WTC11 (cell line): ENCODE measurements around the gene MLPH. TPM values are rescaled to one million over a fixed set of nuclear protein-coding genes. Genes with fewer than 3 reads are reported as not detected.

Experiments used
- ATAC-seq: fragments of 200-7000 bp; cut with Tn5 transposase; 2 replicates; pipeline ENCODE4 v1.10.0; 2021; ENCODE audit warnings: mild to moderate bottlenecking, moderate library complexity
- CTCF ChIA-PET: fragments of 300-600 bp; sonication (Branson Sonifier 250); formaldehyde crosslinking; loops from one replicate; lab custom pipeline; 2021; ENCODE audit warnings: antibody characterized with exemption; lab: Charles Lee
- POLR2A ChIA-PET: fragments of 350-600 bp; sonication (Branson Sonifier 250); formaldehyde crosslinking; loops from one replicate; lab custom pipeline; 2021; ENCODE audit warnings: antibody characterized with exemption; lab: Charles Lee
- DNase-seq: peaks from one replicate; pipeline ENCODE4 v3.0.0; 2021; ENCODE audit warnings: low spot score
- H3K27ac Mint-ChIP-seq: 2 replicates; pipeline ENCODE4 v1.8.0; 2021; ENCODE audit warnings: mixed read lengths
- H3K27me3 Mint-ChIP-seq: 2 replicates; pipeline ENCODE4 v1.8.0; 2021; ENCODE audit warnings: low read depth, mild to moderate bottlenecking, moderate library complexity, mixed read lengths
- H3K36me3 Mint-ChIP-seq: 2 replicates; pipeline ENCODE4 v1.8.0; 2021; ENCODE audit warnings: mixed read lengths
- H3K4me1 Mint-ChIP-seq: 2 replicates; pipeline ENCODE4 v1.8.0; 2022; ENCODE audit warnings: mixed read lengths
- H3K4me3 Mint-ChIP-seq: 2 replicates; pipeline ENCODE4 v1.8.0; 2021; ENCODE audit warnings: mild to moderate bottlenecking, moderate library complexity, mixed read lengths
- H3K9me3 Mint-ChIP-seq: 2 replicates; pipeline ENCODE4 v1.8.0; 2021; ENCODE audit warnings: mixed read lengths
- E2F1 ChIP-seq: sonication (generic); formaldehyde crosslinking; IDR thresholded peaks from 2 replicates; pipeline ENCODE4 v1.8.0; 2022; ENCODE audit warnings: mild to moderate bottlenecking, missing genetic modification reagents
- ETV6 ChIP-seq: sonication (generic); formaldehyde crosslinking; IDR thresholded peaks from 2 replicates; pipeline ENCODE4 v1.8.1; 2022; ENCODE audit warnings: mild to moderate bottlenecking, missing genetic modification reagents
- GABPB1 ChIP-seq: sonication (generic); formaldehyde crosslinking; IDR thresholded peaks from 2 replicates; pipeline ENCODE4 v1.8.1; 2023; ENCODE audit warnings: mild to moderate bottlenecking, missing genetic modification reagents
- IRF2 ChIP-seq: sonication (generic); formaldehyde crosslinking; IDR thresholded peaks from 2 replicates; pipeline ENCODE4 v1.8.0; 2022; ENCODE audit warnings: low read depth, missing genetic modification reagents, borderline replicate concordance
- JAZF1 ChIP-seq: fragments of 250-450 bp; sonication (Bioruptor Pico); IDR thresholded peaks from 2 replicates; pipeline ENCODE4 v1.9.0; 2021; ENCODE audit warnings: moderate library complexity, mild to moderate bottlenecking, inconsistent platforms
- MYBL2 ChIP-seq: sonication (generic); formaldehyde crosslinking; IDR thresholded peaks from 2 replicates; pipeline ENCODE4 v1.8.1; 2023; ENCODE audit warnings: mild to moderate bottlenecking, moderate library complexity, missing genetic modification reagents
- TCF7 ChIP-seq: sonication (generic); formaldehyde crosslinking; IDR thresholded peaks from 2 replicates; pipeline ENCODE4 v1.8.0; 2022; ENCODE audit warnings: mild to moderate bottlenecking, low read depth, missing genetic modification reagents, moderate library complexity
- ZNF138 ChIP-seq: sonication (generic); formaldehyde crosslinking; conservative IDR thresholded peaks from 2 replicates; pipeline ENCODE4 v1.8.1; 2022; ENCODE audit warnings: mild to moderate bottlenecking, moderate library complexity, missing genetic modification reagents
- ZNF423 ChIP-seq: fragments of 250-450 bp; sonication (Bioruptor Pico); IDR thresholded peaks from 2 replicates; pipeline ENCODE4 v2.1.2; 2022; ENCODE audit warnings: mild to moderate bottlenecking, moderate library complexity
- total RNA-seq: library from RNA; stranded (reverse); gene quantifications from 3 replicates; pipeline ENCODE4 v1.2.3, GENCODE V29; 2021
- TF ChIP-seq, protein P1 (sequence below): sonication (generic); formaldehyde crosslinking; IDR thresholded peaks from 2 replicates; pipeline ENCODE4 v1.8.1; 2022; ENCODE audit warnings: mild to moderate bottlenecking, moderate library complexity, missing genetic modification reagents
- TF ChIP-seq, protein P2 (sequence below): sonication (generic); formaldehyde crosslinking; IDR thresholded peaks from 2 replicates; pipeline ENCODE4 v1.8.1; 2023; ENCODE audit warnings: mild to moderate bottlenecking, missing genetic modification reagents
- TF ChIP-seq, protein P3 (sequence below): sonication (generic); formaldehyde crosslinking; IDR thresholded peaks from 2 replicates; pipeline ENCODE4 v1.8.1; 2023; ENCODE audit warnings: mild to moderate bottlenecking, moderate library complexity, missing genetic modification reagents
- TF ChIP-seq, protein P4 (sequence below): fragments of 200-600 bp; IDR thresholded peaks from 2 replicates; pipeline ENCODE4 v1.8.0; 2022; ENCODE audit warnings: antibody characterized with exemption
- TF ChIP-seq, protein P5 (sequence below): sonication (generic); formaldehyde crosslinking; IDR thresholded peaks from 2 replicates; pipeline ENCODE4 v1.8.0; 2022; ENCODE audit warnings: mild to moderate bottlenecking, missing genetic modification reagents

The MLPH gene
- total RNA-seq, 1 experiment from 2014 or later = 10.3 TPM

GRCh38 chr2:237474931-237475703 is 11.9 kb upstream of the MLPH start (continued):
- no peak for TF ChIP-seq E2F1 (CRISPR knock-in tag)
- no peak for TF ChIP-seq ZNF423
- no peak for TF ChIP-seq ETV6
- peak; percentile 61 for TF ChIP-seq GABPB1 (CRISPR knock-in tag)
- TF ChIP-seq, protein P1, sequence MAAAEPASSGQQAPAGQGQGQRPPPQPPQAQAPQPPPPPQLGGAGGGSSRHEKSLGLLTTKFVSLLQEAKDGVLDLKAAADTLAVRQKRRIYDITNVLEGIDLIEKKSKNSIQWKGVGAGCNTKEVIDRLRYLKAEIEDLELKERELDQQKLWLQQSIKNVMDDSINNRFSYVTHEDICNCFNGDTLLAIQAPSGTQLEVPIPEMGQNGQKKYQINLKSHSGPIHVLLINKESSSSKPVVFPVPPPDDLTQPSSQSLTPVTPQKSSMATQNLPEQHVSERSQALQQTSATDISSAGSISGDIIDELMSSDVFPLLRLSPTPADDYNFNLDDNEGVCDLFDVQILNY (CRISPR knock-in tag) = peak; percentile 86
- TF ChIP-seq IRF2 = no peak
- 0 out of 2 replicates have a peak, but pooled peaks have one; percentile 16 for TF ChIP-seq ZNF138 (CRISPR knock-in tag)
- TF ChIP-seq, protein P2, sequence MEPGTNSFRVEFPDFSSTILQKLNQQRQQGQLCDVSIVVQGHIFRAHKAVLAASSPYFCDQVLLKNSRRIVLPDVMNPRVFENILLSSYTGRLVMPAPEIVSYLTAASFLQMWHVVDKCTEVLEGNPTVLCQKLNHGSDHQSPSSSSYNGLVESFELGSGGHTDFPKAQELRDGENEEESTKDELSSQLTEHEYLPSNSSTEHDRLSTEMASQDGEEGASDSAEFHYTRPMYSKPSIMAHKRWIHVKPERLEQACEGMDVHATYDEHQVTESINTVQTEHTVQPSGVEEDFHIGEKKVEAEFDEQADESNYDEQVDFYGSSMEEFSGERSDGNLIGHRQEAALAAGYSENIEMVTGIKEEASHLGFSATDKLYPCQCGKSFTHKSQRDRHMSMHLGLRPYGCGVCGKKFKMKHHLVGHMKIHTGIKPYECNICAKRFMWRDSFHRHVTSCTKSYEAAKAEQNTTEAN (CRISPR knock-in tag) = 0 out of 2 replicates have a peak, but pooled peaks have one; percentile 72
- TF ChIP-seq, protein P3, sequence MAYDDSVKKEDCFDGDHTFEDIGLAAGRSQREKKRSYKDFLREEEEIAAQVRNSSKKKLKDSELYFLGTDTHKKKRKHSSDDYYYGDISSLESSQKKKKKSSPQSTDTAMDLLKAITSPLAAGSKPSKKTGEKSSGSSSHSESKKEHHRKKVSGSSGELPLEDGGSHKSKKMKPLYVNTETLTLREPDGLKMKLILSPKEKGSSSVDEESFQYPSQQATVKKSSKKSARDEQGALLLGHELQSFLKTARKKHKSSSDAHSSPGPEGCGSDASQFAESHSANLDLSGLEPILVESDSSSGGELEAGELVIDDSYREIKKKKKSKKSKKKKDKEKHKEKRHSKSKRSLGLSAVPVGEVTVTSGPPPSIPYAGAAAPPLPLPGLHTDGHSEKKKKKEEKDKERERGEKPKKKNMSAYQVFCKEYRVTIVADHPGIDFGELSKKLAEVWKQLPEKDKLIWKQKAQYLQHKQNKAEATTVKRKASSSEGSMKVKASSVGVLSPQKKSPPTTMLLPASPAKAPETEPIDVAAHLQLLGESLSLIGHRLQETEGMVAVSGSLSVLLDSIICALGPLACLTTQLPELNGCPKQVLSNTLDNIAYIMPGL (CRISPR knock-in tag) = peak; percentile 95; the same call in 1 of the 2 replicates

DNA sequence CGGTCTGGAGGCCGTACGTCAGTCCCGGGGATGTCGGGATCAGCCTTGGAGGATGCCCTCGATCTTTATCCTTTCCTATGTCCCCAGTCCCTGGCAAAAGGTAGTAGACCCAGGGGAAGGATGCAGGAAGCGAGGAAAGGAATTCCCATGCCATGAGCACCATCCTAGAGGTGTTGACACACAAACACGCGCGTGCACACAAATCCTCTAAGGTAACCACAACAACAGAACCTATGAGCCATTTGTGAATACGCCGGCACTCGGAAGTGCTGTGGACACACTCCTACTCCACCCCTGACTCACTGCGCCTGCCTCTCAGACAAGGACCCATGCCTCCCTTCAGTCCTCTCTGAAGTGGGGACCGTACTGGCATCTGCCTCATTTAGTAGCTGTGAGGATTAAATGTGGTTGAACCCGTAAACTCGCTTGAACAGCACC is 11.3 kb upstream of the MLPH start:
- Mint-ChIP-seq H3K27ac (no peak overlapping the region), H3K27me3 (peaks cover 52% of the 10 kb centered on the region), H3K4me3 (peak overlapping the region; percentile 66), H3K36me3 (no peaks in the 10 kb centered on the region), H3K9me3 (no peaks in the 10 kb centered on the region), H3K4me1 (peaks cover 18% of the 10 kb centered on the region)
- POLR2A ChIA-PET = interaction anchor here (1.0 to 1.3 kb wide), 3 partner anchors 11 to 41 kb away, joined by 3 to 5 read pairs (median 3); no protein-coding TSS in a partner anchor
- no peak for DNase-seq
- ATAC-seq = peak; percentile 4
- no peak for TF ChIP-seq JAZF1 (CRISPR knock-in tag)
- TF ChIP-seq, protein P4, sequence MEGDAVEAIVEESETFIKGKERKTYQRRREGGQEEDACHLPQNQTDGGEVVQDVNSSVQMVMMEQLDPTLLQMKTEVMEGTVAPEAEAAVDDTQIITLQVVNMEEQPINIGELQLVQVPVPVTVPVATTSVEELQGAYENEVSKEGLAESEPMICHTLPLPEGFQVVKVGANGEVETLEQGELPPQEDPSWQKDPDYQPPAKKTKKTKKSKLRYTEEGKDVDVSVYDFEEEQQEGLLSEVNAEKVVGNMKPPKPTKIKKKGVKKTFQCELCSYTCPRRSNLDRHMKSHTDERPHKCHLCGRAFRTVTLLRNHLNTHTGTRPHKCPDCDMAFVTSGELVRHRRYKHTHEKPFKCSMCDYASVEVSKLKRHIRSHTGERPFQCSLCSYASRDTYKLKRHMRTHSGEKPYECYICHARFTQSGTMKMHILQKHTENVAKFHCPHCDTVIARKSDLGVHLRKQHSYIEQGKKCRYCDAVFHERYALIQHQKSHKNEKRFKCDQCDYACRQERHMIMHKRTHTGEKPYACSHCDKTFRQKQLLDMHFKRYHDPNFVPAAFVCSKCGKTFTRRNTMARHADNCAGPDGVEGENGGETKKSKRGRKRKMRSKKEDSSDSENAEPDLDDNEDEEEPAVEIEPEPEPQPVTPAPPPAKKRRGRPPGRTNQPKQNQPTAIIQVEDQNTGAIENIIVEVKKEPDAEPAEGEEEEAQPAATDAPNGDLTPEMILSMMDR = peak; percentile 4; the same call in 1 of the 2 replicates
- TF ChIP-seq, protein P5, sequence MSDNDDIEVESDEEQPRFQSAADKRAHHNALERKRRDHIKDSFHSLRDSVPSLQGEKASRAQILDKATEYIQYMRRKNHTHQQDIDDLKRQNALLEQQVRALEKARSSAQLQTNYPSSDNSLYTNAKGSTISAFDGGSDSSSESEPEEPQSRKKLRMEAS (CRISPR knock-in tag) = peak; percentile 54; the same call in 1 of the 2 replicates
- TF ChIP-seq IRF2 = no peak
- TF ChIP-seq TCF7 = no peak
- TF ChIP-seq MYBL2 (CRISPR knock-in tag) = no peak
- TF ChIP-seq, protein P2 (CRISPR knock-in tag) = no peak
- CTCF ChIA-PET = interaction anchor here (0.7 to 3.9 kb wide), 34 partner anchors 10 to 453 kb away, joined by 3 to 55 read pairs (median 4); partner anchors contain the start of genes MLPH, PRLH and RAB17
